ENCODE results near the gene BRD2. TPM values are rescaled to one million over a fixed set of nuclear protein-coding genes. Genes with fewer than 3 reads are reported as not detected.

The BRD2 gene
- total and polyA plus RNA-seq, 9 of the 15 experiments (the other 6 are each of a cell fraction or from before 2014, with no cell fraction given), result 19.0 to 252 (median 181) TPM

DNA sequence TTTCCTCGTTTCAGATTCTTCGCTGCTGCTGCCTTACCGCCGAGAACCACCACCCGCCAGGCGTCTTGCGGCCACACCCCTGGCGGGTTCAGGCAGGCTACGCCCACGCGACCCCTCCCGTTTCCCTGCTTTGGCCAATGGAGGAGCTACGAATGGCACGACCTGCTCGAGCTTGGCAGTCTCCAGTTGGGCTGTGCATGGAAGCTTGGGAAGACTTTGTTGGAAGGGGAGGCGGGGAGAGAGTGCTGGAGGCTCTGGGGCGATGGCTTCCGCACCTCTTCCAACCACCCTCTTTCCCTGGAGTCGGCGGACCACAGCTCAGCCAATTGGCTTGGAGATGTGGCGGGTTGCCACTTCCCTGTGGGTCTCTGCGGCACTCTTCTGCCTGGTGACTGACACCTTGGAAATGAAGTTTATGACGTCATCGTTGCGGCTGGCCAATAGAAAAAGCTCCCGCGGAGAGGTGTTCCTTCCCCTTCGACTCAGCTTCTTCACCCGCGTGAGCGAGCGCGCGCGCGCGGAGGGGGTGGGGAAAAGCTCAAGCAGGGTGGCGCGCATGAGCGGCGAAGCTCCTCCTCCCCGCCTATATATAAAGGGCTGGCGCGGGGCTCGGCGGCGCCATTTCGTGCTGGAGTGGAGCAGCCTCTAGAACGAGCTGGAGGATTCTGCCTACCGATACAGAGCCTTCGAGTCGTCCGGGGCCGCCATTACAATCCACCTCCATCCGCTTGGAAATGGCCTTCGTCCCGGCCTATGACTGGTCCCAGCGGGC lies 3.4 kb downstream of the BRD2 start (continued):
- TF ChIP-seq TCFL5 (CRISPR knock-in tag; conservative IDR thresholded peaks at IDR 0.05) (no peak), COPS2 (conservative IDR thresholded peaks at IDR 0.05) (no peak), MYNN (IDR thresholded peaks at IDR 0.05) (peak; percentile 27), MYNN (CRISPR knock-in tag; IDR thresholded peaks at IDR 0.05) (no peak), RBM25 (IDR thresholded peaks at IDR 0.05; ENCODE audit: low read depth, low read length, severe bottlenecking) (no peak), GABPB1 (CRISPR knock-in tag; IDR thresholded peaks at IDR 0.05) (peak; percentile 66), KLF13 (tag; IDR thresholded peaks at IDR 0.05; ENCODE audit: borderline replicate concordance, low read depth) (peak; percentile 92), NR4A1 (CRISPR knock-in tag; IDR thresholded peaks at IDR 0.05) (peak; percentile 95; the same call in 1 of the 2 replicates), NR4A1 (tag; IDR thresholded peaks at IDR 0.05) (peak; percentile 85; the same call in 1 of the 2 replicates), MBD2 (IDR thresholded peaks at IDR 0.05; ENCODE audit: borderline replicate concordance, low read depth) (peak; percentile 92), SP2 (IDR thresholded peaks at IDR 0.05; ENCODE audit: extremely low read depth, low read depth, low read length, poor library complexity, severe bottlenecking) (no peak), ZNF785 (CRISPR knock-in tag; IDR thresholded peaks at IDR 0.05) (no peak), SPI1 (IDR thresholded peaks at IDR 0.05; ENCODE audit: borderline replicate concordance, low read depth, low read length) (peak; percentile 68)
- TF ChIP-seq, protein P1, sequence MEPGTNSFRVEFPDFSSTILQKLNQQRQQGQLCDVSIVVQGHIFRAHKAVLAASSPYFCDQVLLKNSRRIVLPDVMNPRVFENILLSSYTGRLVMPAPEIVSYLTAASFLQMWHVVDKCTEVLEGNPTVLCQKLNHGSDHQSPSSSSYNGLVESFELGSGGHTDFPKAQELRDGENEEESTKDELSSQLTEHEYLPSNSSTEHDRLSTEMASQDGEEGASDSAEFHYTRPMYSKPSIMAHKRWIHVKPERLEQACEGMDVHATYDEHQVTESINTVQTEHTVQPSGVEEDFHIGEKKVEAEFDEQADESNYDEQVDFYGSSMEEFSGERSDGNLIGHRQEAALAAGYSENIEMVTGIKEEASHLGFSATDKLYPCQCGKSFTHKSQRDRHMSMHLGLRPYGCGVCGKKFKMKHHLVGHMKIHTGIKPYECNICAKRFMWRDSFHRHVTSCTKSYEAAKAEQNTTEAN (CRISPR knock-in tag; IDR thresholded peaks at IDR 0.05), result peak; percentile 20; the same call in 1 of the 2 replicates
- TF ChIP-seq, protein P2, sequence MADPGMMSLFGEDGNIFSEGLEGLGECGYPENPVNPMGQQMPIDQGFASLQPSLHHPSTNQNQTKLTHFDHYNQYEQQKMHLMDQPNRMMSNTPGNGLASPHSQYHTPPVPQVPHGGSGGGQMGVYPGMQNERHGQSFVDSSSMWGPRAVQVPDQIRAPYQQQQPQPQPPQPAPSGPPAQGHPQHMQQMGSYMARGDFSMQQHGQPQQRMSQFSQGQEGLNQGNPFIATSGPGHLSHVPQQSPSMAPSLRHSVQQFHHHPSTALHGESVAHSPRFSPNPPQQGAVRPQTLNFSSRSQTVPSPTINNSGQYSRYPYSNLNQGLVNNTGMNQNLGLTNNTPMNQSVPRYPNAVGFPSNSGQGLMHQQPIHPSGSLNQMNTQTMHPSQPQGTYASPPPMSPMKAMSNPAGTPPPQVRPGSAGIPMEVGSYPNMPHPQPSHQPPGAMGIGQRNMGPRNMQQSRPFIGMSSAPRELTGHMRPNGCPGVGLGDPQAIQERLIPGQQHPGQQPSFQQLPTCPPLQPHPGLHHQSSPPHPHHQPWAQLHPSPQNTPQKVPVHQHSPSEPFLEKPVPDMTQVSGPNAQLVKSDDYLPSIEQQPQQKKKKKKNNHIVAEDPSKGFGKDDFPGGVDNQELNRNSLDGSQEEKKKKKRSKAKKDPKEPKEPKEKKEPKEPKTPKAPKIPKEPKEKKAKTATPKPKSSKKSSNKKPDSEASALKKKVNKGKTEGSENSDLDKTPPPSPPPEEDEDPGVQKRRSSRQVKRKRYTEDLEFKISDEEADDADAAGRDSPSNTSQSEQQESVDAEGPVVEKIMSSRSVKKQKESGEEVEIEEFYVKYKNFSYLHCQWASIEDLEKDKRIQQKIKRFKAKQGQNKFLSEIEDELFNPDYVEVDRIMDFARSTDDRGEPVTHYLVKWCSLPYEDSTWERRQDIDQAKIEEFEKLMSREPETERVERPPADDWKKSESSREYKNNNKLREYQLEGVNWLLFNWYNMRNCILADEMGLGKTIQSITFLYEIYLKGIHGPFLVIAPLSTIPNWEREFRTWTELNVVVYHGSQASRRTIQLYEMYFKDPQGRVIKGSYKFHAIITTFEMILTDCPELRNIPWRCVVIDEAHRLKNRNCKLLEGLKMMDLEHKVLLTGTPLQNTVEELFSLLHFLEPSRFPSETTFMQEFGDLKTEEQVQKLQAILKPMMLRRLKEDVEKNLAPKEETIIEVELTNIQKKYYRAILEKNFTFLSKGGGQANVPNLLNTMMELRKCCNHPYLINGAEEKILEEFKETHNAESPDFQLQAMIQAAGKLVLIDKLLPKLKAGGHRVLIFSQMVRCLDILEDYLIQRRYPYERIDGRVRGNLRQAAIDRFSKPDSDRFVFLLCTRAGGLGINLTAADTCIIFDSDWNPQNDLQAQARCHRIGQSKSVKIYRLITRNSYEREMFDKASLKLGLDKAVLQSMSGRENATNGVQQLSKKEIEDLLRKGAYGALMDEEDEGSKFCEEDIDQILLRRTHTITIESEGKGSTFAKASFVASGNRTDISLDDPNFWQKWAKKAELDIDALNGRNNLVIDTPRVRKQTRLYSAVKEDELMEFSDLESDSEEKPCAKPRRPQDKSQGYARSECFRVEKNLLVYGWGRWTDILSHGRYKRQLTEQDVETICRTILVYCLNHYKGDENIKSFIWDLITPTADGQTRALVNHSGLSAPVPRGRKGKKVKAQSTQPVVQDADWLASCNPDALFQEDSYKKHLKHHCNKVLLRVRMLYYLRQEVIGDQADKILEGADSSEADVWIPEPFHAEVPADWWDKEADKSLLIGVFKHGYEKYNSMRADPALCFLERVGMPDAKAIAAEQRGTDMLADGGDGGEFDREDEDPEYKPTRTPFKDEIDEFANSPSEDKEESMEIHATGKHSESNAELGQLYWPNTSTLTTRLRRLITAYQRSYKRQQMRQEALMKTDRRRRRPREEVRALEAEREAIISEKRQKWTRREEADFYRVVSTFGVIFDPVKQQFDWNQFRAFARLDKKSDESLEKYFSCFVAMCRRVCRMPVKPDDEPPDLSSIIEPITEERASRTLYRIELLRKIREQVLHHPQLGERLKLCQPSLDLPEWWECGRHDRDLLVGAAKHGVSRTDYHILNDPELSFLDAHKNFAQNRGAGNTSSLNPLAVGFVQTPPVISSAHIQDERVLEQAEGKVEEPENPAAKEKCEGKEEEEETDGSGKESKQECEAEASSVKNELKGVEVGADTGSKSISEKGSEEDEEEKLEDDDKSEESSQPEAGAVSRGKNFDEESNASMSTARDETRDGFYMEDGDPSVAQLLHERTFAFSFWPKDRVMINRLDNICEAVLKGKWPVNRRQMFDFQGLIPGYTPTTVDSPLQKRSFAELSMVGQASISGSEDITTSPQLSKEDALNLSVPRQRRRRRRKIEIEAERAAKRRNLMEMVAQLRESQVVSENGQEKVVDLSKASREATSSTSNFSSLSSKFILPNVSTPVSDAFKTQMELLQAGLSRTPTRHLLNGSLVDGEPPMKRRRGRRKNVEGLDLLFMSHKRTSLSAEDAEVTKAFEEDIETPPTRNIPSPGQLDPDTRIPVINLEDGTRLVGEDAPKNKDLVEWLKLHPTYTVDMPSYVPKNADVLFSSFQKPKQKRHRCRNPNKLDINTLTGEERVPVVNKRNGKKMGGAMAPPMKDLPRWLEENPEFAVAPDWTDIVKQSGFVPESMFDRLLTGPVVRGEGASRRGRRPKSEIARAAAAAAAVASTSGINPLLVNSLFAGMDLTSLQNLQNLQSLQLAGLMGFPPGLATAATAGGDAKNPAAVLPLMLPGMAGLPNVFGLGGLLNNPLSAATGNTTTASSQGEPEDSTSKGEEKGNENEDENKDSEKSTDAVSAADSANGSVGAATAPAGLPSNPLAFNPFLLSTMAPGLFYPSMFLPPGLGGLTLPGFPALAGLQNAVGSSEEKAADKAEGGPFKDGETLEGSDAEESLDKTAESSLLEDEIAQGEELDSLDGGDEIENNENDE (IDR thresholded peaks at IDR 0.05; ENCODE audit: low read depth, low read length), result no peak

Measured in K562 (cell line).